Effector memory CD4-positive, alpha-beta T cell (primary cell): ENCODE data around the gene POLD3.

Experiments
- DNase-seq, 3 donors: peaks; one replicate each; pipeline ENCODE4 v3.0.0-alpha.2; 2020
- H3K27ac ChIP-seq: 2 replicates; pipeline ENCODE4 v1.7.0; 2013; ENCODE audit warnings: mild to moderate bottlenecking, low read length, moderate library complexity; ENCODE audit not compliant: insufficient read depth, poor library complexity, severe bottlenecking
- H3K27me3 ChIP-seq: replicated peaks from 2 replicates; pipeline ENCODE4 v1.7.0; 2013; ENCODE audit warnings: mild to moderate bottlenecking, low read length; ENCODE audit not compliant: insufficient read depth, control insufficient read depth, poor library complexity, severe bottlenecking
- H3K36me3 ChIP-seq: 2 replicates; pipeline ENCODE4 v1.7.0; 2013; ENCODE audit warnings: mild to moderate bottlenecking, low read length, moderate library complexity; ENCODE audit not compliant: control insufficient read depth, insufficient read depth
- H3K4me1 ChIP-seq: 2 replicates; pipeline ENCODE4 v1.7.0; 2013; ENCODE audit warnings: low read length, mild to moderate bottlenecking; ENCODE audit not compliant: control insufficient read depth, insufficient read depth, poor library complexity, severe bottlenecking
- H3K4me3 ChIP-seq: 2 replicates; pipeline ENCODE4 v1.7.0; 2013; ENCODE audit warnings: low read length, low read depth, mild to moderate bottlenecking; ENCODE audit not compliant: insufficient read depth, poor library complexity, severe bottlenecking
- H3K9me3 ChIP-seq: 2 replicates; pipeline ENCODE4 v1.7.0; 2013; ENCODE audit warnings: mild to moderate bottlenecking, low read length, moderate library complexity; ENCODE audit not compliant: control insufficient read depth

The POLD3 gene

GRCh38 chr11:74684661-74685060 is 92.3 kb downstream of the POLD3 start:
- no peak overlapping the region for H3K4me3 ChIP-seq
- H3K27me3 ChIP-seq = peaks cover 6% of the 10 kb centered on the region
- H3K36me3 ChIP-seq = no peaks in the 10 kb centered on the region
- no peak overlapping the region for H3K27ac ChIP-seq
- DNase-seq = no peak
- H3K9me3 ChIP-seq = no peaks in the 10 kb centered on the region
- H3K4me1 ChIP-seq = no peaks in the 10 kb centered on the region

GRCh38 chr11:74685338-74685737 is 93.0 kb downstream of the POLD3 start:
- Histone ChIP-seq H3K4me3 (no peak overlapping the region), H3K27me3 (peaks cover 6% of the 10 kb centered on the region), H3K36me3 (no peaks in the 10 kb centered on the region), H3K4me1 (no peaks in the 10 kb centered on the region), H3K27ac (no peak overlapping the region), H3K9me3 (no peaks in the 10 kb centered on the region)
- no peak for DNase-seq

- Histone ChIP-seq H3K9me3 (no peaks in the 10 kb centered on the region), H3K4me3 (no peak overlapping the region), H3K4me1 (no peaks in the 10 kb centered on the region), H3K27ac (no peak overlapping the region), H3K27me3 (peaks cover 6% of the 10 kb centered on the region), H3K36me3 (no peaks in the 10 kb centered on the region)
- no peak for DNase-seq
These were observed 93.5 kb downstream of the POLD3 start for GRCh38 chr11:74685905-74686304.

- no peaks in the 10 kb centered on the region for H3K36me3 ChIP-seq
- DNase-seq = no peak
- no peak overlapping the region for H3K4me3 ChIP-seq
- no peaks in the 10 kb centered on the region for H3K4me1 ChIP-seq
- H3K27me3 ChIP-seq = peaks cover 6% of the 10 kb centered on the region
- H3K9me3 ChIP-seq = no peaks in the 10 kb centered on the region
- H3K27ac ChIP-seq = no peak overlapping the region
These were observed 94.4 kb downstream of the POLD3 start for GRCh38 chr11:74686792-74687191.

GRCh38 chr11:74687237-74688023 is 95.0 kb downstream of the POLD3 start:
- H3K27ac ChIP-seq = no peak overlapping the region
- H3K4me3 ChIP-seq = no peak overlapping the region
- no peaks in the 10 kb centered on the region for H3K36me3 ChIP-seq
- no peaks in the 10 kb centered on the region for H3K9me3 ChIP-seq
- DNase-seq = no peak
- peaks cover 6% of the 10 kb centered on the region for H3K27me3 ChIP-seq
- no peaks in the 10 kb centered on the region for H3K4me1 ChIP-seq

- no peaks in the 10 kb centered on the region for H3K4me1 ChIP-seq
- H3K36me3 ChIP-seq = no peaks in the 10 kb centered on the region
- no peak overlapping the region for H3K4me3 ChIP-seq
- H3K27ac ChIP-seq = no peak overlapping the region
- DNase-seq = no peak
- no peaks in the 10 kb centered on the region for H3K27me3 ChIP-seq
- no peaks in the 10 kb centered on the region for H3K9me3 ChIP-seq
These were observed 97.3 kb downstream of the POLD3 start for GRCh38 chr11:74689666-74690065.

GRCh38 chr11:74691755-74692154 is 99.4 kb downstream of the POLD3 start:
- no peak overlapping the region for H3K4me3 ChIP-seq
- H3K27ac ChIP-seq = no peak overlapping the region
- H3K4me1 ChIP-seq = no peaks in the 10 kb centered on the region
- no peak for DNase-seq
- no peaks in the 10 kb centered on the region for H3K36me3 ChIP-seq
- H3K27me3 ChIP-seq = no peaks in the 10 kb centered on the region
- no peaks in the 10 kb centered on the region for H3K9me3 ChIP-seq
